ENCODE results near the gene FREY1.

The FREY1 gene, protein sequence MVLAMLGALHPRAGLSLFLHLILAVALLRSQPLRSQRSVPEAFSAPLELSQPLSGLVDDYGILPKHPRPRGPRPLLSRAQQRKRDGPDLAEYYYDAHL

DNA sequence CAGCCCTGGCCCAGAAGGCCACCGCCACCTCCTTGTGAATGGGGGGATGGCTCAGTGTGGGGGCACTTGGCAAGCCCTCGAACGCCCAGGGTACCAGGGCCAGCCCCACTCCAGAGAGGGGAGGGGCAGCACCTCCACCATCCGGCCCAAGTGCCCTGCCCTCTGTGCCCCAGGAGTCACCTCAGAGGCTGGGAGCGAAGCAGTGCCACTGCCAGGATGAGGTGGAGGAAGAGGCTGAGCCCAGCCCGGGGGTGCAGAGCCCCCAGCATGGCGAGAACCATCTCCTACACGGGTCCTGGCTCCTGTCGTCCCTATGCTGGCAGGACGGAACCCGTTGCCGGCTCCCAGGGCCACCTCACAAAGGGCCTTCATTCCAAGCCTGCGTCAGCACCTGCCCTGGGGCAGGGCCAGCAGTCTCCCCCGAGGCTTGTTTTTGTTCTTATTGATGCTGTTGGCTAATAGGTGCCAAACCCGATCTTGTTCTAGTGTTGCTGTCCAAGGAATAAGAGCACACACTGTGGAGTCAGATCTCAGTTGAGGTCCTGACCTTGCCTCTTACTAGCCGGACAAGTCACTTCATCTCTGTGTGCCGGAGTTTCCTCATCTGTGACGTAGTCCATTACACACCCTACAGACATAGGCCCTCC, at the start of gene FREY1:
Gene FREY1 (minus strand): TSS at position 307 of the 647 bp plus-strand sequence. CDS start 26 bp downstream, at position 281.
- no peak for DNase-seq (ENCODE audit: low read depth in 2 of 2)

DNA sequence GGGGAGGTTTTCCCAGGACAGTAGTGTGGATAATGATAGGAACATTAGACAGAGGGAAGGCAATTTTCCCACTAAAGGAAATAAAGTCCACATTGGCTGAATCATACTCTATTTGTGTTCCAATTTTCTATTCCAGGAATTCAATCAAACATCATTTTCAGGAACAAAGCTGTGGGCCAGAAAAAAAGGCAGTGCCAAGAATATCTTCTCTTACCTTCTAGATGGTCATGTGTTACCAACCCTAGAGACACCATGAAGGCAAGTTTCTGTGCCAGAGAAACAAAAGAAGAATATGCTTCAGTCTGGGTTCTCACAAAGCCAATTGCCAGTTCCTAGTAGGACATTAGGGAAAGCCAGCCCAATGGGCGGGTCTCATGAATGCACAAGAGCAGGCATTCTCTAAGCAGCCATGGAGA, 42.9 kb upstream of the FREY1 start:
- no peak for DNase-seq (ENCODE audit: low read depth in 2 of 2)

DNA sequence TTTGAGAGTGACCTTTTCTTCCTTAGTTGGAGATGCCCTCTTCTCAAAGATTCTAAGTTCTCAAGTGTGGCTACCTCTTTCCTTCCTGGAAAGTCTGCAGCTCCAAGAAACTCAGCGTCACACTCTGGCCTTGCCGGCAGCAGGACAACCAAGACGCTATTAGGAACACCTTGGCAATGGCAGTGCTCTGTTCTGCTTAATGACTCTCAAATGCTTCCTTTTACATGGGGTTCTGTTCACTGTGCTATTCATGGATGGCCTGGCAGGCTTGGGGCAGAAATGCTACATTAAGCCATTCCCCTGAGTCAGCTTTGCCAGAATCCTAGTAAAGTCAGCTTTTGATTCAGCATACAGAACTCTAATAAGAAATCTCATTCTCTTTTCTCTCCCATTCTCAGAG, 41.3 kb upstream of the FREY1 start:
- no peak for DNase-seq (ENCODE audit: low read depth in 2 of 2)

DNA sequence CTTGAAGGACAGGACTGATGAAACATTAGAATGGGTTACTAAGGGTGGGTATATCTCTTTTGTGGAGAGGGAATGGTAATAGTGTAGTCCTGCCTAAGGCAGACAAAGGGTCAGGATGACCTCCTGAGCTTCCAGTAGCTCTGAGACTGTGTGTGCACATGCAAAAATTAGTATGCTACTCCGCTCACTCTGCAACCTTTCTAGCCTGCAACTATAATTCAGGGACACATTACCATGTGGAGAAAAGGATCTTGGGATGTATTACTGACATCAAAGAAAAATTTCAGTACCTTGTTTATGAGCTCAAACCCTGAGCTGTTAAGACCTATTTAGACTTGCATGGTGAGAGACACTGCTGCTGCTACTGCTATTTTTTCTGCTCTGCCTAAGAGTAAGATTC, 40.8 kb upstream of the FREY1 start:
- no peak for DNase-seq (ENCODE audit: low read depth in 2 of 2)

DNA sequence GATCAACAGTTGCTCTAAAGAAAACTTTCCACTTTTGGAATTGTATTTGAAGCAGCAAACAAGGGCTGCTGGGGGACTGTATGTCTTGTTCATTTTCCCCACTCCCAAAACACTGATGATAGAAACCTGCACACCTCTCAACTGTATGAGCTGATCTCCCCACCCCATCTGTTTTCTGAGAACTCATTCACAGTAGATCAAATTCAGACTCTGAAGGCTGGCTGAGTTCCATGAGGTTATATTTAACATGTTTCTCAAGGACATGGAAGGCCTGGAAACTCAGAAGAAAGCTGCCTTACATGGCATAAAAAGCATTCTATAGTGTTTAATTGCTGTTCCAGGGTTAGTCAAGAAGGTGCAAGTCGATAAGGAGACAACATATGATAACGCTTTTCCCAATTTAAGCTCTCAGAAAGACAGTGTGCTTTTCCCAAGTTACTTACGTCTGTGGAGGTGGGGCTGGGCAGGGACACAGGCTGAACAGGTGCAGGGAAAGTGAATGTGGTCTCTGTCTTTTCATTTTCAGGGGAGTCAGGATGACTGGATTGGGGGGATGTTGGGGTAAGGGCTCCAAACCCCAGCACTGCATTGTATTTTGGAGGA, 38.4 kb upstream of the FREY1 start:
- DNase-seq (ENCODE audit: low read depth in 2 of 2): no peak

DNA sequence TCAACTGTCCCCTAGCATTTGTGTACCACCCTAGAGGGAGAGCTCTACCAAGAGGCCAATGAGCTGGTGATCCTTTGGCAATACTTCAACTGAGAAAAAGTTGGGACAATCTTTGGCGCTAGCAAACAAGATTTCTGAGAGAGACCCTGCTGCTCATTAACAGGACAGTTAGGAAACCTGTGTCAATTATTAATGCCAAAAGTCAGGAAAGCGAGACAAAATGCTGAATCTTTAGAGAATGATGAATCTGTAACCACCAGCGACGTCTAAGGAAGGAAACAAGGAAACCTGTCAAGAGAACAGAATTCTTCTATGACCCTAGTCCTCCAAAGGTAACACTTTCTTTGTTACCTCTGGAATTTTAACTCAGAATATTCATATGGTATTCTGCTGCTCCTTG, 35.3 kb upstream of the FREY1 start:
- DNase-seq (ENCODE audit: low read depth in 2 of 2): no peak

DNA sequence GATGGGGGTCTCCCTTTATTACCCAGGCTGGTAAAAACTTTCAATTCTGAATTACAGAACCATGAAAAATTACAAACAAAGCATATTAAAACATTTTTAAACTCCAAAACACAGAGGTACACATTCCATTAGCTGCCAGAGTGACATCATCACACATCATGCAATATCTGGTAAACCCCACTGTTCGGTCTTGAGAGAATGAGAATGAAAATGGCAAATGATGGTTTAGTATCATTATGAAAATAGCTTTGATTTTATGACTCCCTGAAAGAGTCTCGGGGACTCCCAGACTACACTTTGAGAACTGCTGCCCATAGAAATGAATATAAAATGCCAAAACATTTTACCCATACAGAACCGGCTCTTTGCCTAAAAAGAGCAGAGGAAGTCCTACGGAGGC, 34.2 kb upstream of the FREY1 start:
- no peak for DNase-seq (ENCODE audit: low read depth in 2 of 2)

DNA sequence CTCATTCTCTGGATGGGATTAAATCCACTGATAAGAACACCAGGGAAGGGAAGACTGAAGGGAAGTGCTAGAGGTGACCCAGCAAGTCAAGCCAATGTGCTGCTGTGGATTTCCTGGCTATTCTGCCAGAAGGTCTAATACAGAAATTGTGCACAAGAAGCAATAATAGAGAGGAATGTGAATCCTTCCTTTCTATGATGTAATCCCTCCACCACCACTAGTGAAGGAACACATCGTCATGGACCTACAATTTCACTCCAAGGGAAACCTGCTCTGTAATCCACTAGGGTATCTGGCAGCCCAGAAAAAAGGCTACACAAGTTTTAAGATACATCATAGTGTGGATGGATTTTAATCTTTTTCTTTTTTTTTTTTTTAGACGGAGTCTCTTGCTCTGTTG, 32.8 kb upstream of the FREY1 start:
- DNase-seq (ENCODE audit: low read depth in 2 of 2): no peak

DNA sequence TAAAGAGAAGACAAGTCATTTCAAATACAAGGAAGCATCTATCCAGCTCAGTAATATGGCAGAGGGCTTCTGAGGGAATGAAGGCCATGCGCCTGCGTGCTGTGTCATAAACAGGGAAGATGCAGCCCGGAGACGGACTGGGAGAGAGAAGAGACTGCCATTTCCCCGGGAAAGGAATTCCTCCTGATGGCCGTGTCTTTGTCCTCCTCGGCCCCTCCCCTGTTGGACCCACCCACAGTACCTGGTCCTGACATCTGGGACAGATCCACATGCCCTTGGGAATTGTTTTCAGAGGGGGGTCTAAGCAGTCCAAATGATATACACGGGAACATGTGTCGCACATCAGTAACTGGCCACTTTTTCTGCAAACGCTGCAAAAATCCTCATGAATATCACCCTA, 30.8 kb upstream of the FREY1 start:
- no peak for DNase-seq (ENCODE audit: low read depth in 2 of 2)

DNA sequence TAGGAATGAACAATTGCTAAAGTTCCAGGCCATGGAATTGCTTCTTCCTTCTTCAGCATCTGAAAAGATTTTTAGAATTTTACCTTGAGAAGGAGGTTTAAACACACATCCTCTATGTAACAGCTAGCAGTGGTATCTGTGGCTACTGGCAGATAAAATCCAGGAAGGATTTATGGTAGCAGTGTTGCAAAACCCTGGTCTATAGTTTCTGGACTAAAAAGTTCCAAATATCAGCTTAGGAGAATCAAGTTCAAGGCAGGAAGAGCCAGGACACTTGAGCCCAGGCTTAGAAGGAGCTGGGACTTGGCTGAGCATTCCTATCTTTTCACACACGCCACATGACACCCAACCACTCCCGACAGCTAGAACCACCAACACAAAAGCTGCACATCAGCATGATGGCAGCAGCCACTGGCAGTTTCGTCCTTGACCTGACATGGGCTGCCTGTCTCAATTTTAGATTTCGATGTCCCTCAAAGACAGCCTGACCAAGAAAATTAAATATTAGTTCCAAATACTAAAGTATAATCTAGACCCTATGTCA, 29.5 kb upstream of the FREY1 start:
- no peak for DNase-seq (ENCODE audit: low read depth in 2 of 2)

DNA sequence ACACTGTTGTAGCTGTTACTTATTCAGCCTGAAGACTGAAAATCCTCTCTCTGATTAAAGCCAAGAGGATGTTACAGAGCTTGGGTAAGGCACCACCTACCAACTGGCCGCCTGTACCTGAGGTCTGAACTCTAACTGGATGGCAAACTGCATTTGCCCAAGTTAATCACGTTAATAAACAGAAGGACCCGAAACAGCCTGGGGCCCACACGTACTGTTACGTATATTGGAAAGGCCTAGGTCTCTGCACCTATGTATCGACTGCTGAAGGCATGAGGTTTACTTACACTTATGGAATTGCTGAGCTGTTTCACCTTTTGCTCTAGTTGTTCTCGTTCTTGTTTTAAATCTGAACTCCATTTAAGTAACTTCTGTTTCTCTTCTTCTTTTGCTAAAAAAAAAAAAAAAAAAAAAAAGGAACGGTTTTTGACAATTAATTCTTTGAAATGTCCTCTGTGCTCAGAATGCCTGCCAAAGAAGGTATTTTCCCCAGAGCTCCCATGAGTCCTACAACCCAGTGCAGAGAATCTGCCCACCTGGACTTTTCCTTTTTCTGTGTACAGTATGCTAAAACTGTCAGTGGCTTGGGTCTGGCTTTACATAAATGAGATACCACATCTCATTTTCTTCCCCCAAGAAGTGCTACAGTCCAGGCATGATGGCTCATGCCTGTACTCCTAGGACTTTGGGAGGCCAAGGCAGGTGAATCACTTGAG, 28.4 kb upstream of the FREY1 start:
- DNase-seq (ENCODE audit: low read depth in 2 of 2): no peak

DNA sequence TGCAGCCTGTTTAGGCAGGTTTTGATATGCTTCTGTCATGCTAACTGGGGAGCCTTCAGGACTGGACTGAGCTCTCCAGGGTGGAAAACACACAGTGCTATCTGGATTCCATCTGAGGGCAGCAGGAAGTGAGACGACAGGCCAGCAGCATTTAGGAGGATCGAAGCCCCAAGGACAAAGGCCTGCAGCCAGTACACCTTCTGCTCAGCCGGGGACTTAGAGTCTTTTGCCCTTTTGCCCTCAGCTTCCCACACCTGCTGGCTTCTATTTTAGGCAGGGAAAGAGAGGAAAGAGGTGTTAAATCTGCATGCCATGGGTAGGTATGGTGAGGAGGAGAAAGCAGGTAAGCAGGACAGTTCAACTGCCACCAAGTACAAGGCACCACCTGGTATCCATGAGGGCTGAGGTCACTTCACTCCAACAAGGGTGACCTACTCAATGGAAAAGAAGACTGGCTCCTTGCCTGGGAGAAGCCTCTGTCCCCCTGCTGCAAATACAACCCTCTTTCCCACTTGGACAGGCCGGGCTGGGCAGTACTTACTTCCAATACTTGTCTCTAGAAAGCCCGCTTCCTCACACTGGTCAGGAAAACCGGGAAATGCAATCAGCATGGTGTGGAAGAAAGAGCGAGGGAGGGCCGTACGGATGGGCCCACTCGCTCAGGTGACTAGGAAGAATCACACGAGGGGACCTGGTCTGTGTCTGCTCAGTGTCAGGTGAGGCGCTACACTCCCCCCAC, 27.7 kb upstream of the FREY1 start:
- DNase-seq (ENCODE audit: low read depth in 2 of 2): no peak

DNA sequence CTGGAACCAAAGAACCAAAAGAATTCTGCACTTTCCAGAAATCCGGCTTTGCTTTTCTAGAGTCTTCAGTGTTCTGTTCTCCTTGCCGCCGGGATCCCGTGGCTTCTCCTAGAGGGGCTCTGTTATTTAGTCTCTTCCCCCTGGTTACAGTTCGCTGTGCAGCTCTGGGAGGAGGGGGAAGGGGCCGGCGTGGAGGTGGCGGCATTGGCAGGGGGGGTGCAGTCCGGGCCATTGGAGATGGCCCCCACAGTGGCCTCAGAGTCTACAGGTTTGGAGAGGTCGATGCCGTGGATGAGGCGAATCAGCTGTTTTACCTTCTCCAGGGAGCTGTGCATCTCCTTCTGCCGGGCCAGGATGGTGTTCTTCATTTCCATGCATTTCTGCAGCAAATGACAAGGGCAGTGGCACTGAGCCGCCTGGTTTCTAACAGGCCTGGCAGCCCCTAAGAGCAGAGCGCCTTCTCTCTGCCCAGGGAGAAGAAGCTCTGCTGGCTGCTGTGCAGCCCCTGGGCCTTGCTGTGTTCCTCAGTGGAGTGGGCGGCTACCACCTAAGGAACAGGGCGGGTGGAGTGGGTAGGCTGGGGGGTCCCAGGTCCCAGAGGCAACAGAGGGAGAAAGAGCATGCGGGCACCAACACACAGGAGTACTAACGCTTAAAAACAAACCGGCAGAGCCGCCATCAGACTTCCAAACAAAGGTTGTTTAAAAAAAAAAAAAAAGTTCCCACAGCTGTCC, 26.9 kb upstream of the FREY1 start:
- DNase-seq (ENCODE audit: low read depth in 2 of 2): no peak

DNA sequence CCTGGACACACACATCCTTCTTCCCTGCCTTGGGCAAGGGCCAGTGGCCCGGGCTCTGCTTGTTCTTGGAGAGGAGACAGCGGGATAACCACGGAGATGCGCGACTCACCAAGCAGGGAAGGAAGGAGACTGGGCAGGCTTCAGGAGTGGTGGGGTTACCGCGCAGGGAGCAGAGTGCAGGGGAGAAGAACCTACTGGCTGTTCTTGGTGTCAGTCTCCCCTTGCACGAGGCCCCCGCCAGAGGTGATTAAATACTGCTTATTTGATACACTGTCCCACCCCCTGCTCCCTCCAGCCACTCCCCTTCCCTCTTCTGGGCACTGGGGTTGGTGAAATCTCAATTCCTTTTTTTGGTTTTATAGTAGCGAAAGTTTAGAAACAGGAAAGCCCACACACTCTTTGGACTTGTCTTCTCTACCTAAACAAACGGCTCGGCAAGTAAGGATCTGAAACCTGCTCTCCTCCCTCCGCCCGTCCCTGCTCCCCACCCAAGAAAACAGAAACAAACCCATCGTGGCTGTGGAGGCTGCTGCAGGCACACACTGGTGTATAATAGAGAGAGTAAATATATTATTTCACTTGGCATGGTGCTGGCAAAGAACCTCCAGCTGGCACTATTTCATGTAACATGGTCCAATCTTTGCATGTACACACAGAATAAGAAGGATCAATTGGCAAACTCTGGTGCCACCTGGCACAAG, 26.2 kb upstream of the FREY1 start:
- DNase-seq (ENCODE audit: low read depth in 2 of 2): no peak

DNA sequence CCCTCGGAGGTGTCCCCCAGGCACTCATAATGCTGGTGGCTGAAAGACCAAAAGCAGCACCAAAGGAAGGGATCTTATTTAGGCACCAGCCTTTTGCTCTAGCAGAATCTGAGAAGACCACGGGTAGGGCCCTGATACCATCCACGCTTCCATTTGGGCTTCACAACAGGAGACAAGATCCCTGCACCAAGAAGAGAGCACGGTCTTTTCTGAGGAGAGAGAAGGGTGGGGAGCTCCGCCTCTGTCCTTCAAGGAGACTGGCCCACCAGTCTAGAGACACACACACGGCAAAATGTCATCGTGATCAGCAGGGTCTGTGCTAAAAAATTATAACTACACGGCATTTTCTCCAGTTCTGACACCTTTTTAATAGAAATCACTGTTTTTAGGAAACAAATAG, 25.1 kb upstream of the FREY1 start:
- DNase-seq (ENCODE audit: low read depth in 2 of 2): no peak

DNA sequence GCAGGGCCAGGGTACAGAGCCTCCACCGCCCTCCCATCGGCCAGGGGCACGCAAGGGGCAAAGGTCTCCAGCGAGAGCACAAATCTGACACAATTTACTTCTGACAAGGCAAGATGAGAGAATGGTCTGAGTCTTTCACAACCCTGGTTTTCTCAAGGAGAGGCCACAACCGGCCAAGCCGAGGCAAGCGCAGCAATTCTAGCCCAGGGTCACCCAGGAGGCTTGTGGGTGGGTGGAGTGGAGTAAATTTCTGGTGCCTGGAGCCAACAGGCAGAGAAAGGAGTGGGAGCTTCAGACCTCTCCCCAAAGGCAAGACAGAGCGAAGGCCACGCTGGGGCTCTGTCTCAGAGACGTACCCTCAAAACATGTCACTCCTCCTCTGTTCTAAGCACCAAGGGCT, 24.7 kb upstream of the FREY1 start:
- no peak for DNase-seq (ENCODE audit: low read depth in 2 of 2)

DNA sequence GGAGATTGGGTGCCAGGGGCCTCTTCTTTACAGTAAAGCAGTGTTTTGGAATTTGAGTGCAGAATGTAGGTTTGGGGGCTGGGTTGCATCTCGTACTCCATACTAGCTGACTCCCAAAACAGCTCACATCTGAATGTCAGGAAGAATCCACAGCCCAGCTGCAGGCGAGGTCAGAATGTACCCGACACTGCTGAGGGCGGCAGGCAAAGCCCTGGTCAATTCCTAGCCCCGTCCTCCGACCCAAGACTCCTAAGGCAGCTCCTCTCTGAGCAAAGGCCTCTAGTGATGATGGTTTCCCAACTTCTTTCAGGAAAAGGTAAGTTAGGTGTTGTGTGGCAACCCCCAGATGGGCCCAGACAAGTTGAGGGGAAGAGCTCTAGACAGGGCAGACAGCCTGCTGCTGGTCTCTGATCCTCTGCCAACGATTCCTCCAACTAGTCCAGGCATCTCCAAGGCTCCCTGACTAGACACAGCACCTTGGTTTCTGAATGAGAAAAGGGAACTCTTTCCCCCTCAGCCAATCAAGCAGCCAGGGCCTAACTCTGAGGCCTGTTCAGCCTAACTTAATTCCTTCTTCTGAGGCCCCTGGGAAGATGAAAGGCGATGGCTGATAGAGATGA, 24.0 kb upstream of the FREY1 start:
- no peak for DNase-seq (ENCODE audit: low read depth in 2 of 2)

DNA sequence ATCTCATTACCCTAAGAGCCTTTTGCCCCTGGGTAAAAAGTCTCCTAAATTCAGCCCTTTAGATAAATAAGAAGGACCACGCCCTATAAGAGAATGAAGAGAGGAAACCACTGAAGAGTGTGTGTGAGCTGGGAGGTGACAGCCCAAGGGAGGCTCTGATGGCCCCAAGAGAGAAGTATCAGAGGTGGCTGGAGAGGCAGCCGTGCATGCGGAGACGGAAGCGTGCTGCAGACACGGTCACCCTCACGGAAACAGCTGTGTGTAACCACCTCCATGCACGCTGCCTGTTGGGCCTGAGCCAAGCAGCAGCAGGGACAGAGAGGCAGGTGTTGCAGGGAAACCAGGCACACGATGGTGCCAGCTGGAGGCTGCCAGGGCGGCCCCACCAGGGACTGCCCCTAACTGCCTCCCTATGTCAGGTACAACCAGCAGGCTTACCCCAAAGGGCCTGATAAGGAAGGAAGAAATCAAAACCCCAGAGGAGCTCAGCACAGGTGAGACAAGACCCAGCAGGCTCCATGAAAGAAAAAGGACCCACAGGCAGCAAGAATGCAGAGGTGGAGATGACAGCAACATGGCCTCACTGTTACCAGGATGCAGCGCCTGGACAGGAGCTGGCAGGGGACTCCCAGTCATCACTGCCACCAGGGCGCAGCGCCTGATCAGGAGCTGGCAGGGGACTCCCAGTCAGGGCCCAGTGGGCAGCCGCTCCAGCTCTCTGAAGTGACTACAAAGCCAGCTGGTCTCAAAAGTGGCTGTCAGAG, 23.1 kb upstream of the FREY1 start:
- no peak for DNase-seq (ENCODE audit: low read depth in 2 of 2)

DNA sequence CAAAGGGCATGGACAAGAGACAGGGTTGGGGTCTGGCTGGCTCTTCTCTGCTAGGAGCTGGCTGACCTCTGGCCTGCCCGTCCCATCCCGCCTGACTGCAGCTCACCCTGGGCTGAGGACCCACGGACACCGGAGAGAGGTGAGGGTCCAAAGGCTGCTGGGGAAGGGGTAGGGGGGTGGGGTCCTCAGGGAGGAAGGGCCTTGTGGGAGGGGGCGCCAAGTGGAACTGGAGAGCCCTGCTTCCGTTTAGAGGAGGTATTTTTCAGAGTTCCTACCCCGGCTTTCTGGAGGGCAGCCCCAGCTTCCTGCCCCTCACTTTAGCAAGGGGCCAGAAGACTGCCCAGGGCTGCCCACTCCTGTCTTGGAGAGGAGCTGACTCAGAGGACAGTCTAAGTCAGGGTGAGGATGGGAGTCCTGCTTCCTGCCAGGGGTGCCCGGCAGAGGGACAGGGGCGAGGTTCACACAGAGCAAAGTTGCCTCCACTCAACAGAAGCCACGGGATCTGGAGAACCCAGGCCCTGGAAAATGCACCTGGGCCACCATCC, 22.5 kb upstream of the FREY1 start:
- no peak for DNase-seq (ENCODE audit: low read depth in 2 of 2)
